ENCODE data around the gene SNAP91.

GRCh38 chr6:83729871-83730270 is 21.0 kb upstream of the SNAP91 start:
- TF ChIP-seq CTCF (IDR thresholded peaks at IDR 0.05), result no peak
- TF ChIP-seq ZFX (IDR thresholded peaks at IDR 0.05; ENCODE audit: borderline replicate concordance), result no peak
